HL-60/S4 treated with phorbol 12-myristate 13-acetate at 8.2 ng/mL for 4 days and 3 days (cell line): ENCODE results near the gene DAZAP1.

Experiments
- in situ Hi-C: fragments of 300-500 bp; cut with MboI; formaldehyde crosslinking; loops from 2 replicates; pipeline ENCODE4 v1.15.0; 2022; ENCODE audit warnings: low sequenced_read_pairs

Gene DAZAP1

DNA sequence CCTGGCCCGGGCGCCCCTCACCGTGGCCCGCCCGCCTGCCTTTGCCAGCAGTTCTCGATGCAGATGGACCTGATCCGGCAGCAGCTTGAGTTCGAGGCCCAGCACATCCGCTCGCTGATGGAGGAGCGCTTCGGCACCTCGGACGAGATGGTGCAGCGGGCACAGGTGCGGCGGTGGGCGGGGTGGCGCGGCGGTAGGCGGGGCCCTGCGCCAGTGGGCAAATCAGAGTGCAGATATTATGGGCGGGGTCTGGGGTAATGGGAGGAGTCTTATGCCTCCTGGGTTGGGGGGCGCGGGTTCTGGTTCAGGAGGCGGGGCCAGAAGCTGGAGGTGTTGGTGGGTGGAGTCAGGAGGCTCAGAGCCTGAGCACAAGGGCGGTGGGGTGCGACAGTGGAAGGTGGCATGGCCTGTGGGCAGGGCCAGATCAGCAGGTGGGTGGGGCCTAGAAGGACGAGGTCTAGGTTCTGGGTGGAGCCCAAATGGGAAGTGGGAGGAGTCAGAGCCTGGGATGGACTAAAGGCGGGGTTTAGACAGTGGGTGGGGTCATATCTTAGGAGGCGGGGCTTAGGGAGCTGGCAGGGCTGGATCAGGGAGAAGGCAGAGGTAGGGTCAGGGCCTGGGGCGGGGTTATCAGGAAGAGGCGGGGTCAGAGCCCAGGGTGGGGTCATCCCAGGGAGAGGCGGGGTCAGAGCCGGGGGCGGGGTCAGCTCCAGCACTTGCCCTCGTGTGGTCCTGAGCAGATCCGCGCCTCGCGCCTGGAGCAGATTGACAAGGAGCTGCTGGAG, 48.1 kb downstream of the DAZAP1 start:
- in situ Hi-C loops, result no loop called here

DNA sequence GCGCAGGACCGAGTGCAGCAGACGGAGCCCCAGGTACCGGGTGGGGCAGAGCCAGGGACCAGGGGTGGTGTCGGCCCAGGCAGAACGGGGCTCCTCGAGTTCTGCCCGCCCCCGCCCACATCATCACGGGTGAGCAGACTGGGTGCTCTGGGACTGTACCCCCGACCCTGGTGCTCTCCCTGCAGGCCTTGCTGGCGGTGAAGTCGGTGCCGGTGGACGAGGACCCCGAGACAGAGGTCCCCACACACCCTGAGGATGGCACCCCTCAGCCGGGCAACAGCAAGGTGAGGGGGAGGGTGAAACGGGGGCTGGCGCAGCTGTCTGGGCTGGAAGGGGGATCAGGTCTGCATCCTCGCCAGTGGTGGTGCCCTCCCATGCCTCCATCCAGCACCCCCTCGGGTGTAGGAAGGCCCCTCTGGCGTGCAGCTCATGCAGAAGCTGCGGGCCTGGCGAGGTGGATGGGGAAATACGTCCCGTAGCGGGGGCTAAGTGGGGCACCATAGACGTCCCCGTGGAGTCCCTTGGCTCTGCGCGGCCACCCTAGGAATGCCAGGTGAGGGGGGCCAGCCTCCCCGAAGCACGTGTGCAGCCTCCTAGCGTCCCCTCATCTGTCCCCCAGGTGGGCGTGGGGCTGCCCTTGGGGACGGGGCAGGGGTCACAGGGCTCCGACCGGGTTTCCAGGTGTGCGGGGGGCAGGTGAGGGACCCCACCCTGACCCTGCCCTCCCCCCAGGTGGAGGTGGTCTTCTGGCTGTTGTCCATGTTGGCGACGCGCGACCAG, 48.9 kb downstream of the DAZAP1 start:
- in situ Hi-C loops, result no loop called here

DNA sequence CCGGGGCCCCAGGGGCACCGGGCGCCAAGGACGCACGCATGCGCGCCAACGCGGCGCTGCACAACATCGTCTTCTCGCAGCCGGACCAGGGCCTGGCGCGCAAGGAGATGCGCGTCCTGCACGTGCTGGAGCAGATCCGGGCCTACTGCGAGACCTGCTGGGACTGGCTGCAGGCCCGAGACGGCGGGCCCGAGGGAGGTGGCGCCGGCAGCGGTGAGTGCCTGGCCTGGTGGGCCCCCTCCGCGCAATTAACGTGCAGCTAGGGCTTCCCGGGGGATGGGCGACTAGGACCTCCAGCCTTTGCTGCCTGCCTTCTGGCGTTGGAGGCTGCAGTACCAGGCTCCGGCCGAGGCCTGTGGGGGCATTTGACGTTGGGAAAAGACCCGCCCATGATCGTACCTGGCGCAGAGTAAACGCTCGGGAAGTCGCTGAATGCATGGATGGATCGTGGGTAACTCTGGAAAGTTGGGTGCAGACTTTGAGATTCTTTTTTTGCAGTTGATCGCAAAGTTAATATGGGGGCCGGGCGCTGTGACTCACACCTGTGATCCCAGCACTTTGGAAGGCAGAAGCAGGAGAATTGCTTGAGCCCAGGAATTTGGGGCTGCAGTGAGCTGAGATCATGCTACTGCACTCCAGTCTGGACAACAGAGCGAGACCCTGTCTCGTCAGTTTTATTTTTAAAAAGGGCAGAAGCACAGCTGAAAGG, 49.8 kb downstream of the DAZAP1 start:
- in situ Hi-C loops, result no loop called here

DNA sequence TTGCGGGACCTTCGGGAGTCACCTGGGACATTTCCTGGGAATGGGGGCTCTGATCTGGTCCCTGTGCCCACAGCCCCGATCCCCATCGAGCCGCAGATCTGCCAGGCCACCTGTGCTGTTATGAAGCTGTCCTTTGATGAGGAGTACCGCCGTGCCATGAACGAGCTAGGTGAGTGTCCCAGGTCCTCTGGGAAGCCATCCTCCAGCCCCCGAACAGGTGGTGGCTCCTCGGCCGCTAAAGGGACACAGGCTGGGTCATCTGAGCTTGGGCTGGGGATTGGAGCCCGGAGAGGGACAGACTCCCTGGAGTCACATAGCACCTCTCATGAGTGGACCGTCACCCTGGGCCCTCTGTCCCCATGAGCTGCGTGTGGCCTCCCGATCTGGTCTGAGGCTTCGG, 50.5 kb downstream of the DAZAP1 start:
- in situ Hi-C loops, result no loop called here

DNA sequence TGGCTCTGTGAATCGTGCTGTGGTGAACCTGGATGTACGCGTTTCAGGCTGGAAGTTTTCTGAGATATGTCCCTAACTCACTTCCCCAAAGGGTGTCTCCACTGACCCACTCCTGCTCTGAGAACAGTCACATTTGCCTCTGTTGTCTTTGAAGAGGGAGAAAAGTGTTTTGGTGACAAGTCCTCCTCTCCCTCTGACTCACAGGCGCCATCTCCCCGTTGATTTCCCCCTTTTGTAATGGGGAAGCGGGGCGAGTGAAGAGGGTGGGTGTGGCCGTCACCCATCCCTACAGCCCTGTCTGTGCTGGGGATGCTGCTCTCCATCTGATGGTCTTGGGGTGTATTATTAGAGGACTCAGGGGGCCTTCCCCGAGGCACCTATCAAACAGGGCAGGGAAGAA, 52.1 kb downstream of the DAZAP1 start:
- in situ Hi-C loops, result no loop called here

DNA sequence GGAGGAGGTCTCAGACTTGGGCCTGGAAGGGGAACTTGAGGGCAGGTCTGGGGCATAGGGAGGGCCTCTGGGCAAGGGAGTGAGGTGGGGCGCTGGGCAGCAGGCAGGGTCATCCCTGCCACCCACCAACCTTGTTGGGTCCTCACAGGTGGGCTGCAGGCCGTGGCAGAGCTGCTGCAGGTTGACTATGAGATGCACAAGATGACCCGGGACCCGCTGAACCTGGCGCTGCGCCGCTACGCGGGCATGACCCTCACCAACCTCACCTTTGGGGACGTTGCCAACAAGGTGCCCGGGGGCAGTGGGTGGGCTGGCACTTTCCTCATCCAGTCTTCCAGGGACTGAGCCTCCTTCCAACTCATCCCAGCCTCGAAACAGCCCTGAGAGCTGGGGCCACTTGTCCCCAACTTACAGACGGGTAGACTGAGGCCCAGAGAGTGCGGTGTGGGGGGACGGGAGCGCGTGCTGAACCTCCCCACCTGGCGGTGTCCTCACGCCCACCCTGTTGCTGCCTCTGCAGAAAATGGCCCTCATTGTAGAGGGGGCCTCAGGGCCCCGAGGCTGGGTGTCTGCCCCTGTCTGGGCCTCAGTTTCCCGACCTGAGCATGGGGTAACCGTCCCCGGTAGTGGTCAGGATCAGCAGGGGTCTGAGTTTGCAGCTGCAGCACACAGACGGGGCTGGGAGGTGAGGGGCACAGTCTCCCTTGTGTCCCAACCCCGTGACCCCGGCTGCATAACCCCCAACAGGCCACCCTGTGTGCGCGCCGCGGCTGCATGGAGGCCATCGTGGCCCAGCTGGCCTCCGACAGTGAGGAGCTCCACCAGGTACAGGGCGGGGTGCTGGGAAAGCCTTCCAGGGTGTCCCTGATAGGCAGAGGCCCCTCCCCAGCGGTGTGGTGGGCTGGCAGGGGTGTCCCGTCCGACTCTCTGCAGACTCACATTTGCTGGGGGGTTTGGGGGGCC, 52.9 kb downstream of the DAZAP1 start:
- in situ Hi-C loops, result no loop called here

DNA sequence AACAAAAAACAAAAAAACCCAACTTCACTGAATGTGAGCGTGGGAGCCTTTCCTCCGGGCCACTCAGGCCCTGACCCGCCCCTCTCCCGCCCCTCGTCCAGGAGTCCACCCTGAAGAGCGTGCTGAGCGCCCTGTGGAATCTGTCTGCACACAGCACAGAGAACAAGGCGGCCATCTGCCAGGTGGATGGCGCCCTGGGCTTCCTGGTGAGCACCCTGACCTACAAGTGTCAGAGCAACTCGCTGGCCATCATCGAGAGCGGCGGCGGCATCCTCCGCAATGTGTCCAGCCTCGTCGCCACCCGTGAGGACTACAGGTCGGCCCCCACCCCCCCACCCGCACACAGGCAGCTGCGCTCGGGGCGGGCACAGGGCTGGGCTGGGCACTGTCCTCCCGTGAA, 54.5 kb downstream of the DAZAP1 start:
- in situ Hi-C loops, result no loop called here

DNA sequence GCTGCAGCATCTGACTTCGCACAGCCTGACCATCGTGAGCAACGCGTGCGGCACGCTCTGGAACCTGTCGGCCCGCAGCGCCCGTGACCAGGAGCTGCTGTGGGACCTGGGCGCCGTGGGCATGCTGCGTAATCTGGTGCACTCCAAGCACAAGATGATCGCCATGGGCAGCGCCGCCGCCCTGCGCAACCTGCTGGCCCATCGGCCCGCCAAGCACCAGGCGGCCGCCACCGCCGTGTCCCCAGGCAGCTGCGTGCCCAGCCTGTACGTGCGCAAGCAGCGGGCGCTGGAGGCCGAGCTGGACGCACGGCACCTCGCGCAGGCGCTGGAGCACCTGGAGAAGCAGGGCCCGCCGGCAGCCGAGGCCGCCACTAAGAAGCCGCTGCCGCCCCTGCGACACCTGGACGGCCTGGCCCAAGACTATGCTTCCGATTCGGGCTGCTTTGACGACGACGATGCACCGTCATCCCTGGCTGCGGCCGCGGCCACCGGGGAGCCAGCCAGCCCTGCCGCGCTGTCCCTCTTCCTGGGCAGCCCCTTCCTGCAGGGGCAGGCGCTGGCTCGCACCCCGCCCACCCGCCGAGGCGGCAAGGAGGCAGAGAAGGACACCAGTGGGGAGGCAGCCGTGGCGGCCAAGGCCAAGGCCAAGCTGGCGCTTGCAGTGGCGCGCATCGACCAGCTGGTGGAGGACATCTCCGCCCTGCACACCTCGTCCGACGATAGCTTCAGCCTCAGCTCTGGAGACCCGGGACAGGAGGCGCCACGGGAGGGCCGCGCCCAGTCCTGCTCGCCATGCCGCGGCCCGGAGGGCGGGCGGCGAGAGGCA, 58.0 kb downstream of the DAZAP1 start:
- in situ Hi-C loops, result no loop called here

DNA sequence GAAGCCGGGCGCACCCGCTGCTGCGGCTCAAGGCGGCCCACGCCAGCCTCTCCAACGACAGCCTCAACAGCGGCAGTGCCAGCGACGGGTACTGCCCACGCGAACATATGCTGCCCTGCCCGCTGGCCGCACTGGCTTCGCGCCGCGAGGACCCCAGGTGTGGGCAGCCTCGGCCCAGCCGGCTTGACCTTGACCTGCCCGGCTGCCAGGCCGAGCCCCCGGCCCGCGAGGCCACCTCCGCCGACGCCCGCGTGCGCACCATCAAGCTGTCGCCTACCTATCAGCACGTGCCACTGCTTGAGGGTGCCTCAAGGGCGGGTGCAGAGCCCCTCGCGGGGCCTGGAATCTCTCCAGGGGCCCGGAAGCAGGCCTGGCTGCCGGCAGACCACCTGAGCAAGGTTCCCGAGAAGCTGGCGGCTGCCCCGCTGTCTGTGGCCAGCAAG, 58.7 kb downstream of the DAZAP1 start:
- in situ Hi-C loops, result no loop called here

DNA sequence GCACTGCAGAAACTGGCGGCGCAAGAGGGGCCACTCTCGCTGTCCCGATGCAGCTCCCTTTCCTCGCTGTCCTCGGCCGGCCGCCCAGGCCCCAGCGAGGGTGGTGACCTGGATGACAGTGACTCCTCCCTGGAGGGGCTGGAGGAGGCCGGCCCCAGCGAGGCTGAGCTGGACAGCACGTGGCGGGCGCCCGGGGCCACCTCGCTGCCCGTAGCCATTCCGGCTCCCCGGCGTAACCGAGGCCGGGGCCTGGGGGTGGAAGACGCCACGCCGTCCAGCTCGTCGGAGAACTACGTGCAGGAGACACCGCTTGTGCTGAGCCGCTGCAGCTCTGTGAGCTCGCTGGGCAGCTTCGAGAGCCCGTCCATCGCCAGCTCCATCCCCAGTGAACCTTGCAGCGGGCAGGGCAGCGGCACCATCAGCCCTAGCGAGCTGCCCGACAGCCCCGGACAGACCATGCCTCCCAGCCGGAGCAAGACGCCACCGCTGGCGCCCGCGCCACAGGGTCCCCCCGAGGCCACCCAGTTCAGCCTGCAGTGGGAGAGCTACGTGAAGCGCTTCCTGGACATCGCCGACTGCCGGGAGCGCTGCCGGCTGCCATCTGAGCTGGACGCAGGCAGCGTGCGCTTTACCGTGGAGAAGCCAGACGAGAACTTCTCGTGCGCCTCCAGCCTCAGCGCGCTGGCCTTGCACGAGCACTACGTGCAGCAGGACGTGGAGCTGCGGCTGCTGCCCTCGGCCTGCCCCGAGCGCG, 59.3 kb downstream of the DAZAP1 start:
- in situ Hi-C loops, result no loop called here

DNA sequence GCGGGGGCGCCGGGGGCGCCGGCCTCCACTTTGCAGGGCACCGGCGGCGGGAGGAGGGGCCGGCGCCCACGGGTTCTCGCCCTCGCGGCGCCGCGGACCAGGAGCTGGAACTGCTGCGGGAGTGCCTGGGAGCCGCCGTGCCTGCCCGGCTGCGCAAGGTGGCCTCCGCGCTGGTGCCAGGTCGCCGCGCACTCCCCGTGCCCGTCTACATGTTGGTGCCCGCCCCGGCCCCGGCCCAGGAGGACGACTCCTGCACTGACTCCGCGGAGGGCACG, 59.8 kb downstream of the DAZAP1 start:
- in situ Hi-C loops, result no loop called here

DNA sequence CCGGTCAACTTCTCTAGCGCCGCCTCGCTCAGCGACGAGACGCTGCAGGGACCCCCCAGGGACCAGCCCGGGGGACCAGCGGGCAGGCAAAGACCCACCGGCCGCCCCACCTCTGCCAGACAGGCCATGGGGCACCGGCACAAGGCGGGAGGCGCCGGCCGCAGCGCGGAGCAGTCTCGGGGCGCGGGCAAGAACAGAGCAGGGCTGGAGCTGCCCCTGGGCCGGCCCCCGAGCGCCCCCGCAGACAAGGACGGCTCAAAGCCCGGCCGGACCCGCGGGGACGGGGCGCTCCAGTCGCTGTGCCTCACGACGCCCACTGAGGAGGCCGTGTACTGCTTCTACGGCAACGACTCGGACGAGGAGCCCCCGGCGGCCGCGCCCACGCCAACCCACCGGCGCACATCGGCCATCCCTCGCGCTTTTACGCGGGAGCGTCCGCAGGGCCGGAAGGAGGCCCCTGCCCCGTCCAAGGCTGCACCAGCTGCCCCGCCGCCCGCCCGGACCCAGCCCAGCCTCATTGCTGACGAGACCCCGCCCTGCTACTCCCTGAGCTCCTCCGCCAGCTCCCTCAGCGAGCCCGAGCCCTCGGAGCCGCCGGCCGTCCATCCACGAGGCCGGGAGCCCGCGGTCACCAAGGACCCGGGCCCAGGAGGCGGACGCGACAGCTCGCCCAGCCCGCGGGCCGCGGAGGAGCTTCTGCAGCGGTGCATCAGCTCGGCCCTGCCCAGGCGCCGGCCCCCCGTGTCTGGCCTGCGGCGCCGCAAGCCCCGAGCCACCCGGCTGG, 60.3 kb downstream of the DAZAP1 start:
- in situ Hi-C loops, result no loop called here

DNA sequence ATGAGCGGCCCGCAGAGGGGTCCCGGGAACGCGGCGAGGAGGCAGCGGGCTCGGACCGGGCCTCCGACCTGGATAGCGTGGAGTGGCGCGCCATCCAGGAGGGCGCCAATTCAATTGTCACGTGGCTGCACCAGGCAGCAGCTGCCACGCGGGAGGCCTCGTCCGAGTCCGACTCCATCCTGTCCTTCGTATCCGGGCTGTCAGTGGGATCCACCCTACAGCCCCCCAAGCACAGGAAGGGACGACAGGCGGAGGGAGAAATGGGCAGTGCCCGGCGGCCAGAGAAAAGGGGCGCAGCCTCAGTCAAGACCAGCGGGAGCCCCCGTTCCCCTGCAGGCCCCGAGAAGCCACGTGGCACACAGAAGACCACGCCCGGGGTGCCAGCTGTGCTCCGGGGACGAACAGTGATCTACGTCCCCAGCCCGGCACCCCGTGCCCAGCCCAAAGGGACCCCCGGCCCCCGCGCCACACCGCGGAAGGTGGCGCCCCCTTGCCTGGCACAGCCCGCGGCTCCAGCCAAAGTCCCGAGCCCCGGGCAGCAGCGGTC, 61.0 kb downstream of the DAZAP1 start:
- in situ Hi-C loops, result no loop called here

DNA sequence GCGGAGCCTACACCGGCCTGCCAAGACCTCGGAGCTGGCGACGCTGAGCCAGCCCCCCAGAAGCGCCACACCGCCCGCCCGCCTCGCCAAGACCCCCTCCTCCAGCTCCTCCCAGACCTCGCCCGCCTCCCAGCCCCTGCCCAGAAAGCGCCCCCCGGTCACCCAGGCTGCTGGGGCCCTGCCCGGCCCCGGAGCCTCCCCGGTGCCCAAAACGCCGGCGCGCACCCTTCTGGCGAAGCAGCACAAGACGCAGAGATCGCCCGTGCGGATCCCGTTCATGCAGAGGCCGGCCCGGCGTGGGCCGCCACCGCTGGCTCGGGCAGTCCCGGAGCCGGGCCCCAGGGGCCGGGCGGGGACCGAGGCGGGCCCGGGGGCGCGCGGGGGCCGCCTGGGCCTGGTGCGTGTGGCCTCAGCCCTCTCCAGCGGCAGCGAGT, 61.5 kb downstream of the DAZAP1 start:
- in situ Hi-C loops, result no loop called here

DNA sequence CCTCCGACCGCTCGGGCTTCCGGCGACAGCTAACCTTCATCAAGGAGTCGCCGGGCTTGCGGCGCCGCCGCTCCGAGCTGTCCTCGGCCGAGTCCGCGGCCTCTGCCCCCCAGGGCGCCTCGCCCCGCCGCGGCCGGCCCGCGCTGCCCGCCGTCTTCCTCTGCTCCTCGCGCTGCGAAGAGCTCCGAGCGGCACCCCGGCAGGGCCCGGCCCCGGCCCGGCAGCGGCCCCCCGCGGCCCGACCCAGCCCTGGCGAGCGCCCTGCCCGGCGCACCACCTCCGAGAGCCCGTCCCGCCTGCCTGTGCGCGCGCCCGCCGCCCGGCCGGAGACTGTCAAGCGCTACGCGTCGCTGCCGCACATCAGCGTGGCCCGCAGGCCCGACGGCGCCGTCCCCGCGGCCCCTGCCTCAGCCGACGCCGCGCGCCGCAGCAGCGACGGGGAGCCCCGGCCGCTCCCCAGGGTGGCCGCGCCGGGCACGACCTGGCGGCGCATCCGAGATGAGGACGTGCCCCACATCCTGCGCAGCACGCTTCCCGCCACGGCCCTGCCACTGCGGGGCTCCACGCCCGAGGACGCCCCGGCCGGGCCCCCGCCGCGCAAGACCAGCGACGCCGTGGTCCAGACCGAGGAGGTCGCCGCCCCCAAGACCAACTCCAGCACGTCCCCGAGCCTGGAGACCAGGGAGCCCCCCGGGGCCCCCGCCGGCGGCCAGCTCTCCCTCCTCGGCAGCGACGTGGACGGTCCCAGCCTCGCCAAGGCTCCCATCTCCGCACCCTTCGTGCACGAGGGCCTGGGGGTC, 62.1 kb downstream of the DAZAP1 start:
- in situ Hi-C loops, result no loop called here

DNA sequence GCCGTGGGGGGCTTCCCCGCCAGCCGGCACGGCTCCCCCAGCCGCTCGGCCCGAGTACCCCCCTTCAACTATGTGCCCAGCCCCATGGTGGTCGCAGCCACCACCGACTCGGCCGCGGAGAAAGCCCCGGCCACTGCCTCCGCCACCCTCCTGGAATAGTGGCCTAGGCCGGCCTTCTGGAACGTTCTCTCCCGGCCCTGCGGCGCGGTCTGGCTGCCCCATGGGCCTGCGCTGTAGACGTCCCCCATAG, 62.6 kb downstream of the DAZAP1 start:
- in situ Hi-C loops, result no loop called here

DNA sequence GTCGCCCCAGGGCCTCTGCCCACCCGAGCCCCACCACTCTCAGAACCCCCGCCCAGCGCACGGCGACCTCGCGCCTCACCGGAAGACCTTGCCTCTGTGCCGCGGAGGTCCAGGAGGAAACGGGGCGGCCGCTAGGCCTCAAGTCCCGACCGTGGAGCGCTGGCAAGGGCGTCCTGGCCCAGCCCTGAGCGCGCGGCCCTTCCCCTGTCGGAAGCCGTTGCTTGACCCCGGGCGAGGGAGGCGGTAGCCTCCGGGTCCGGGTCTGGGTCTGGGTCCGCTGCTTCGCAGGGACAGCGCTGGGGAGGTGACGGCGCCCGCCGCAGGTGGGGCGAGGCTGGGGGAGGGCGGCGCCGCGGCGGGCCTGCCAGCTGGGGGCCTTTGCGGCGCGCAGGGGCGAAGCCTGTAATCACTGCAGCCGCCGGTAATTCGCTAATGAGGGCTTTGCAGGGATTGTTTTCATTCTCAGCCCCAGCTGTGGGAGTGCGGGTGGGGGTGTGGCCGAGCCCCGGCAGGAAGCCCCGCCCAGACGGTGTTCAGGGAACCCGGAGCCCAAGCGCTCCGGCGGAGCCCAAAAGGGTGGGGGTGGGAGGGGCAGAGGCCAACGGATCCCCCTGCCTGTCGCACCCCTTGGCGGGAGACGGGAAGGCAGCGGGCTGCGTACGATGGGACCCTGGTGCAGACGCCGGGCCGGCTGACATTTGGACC, 63.1 kb downstream of the DAZAP1 start:
- in situ Hi-C loops, result no loop called here
